ENCODE data around the gene EIF4G3. TPM values are rescaled to one million over a fixed set of nuclear protein-coding genes. Genes with fewer than 3 reads are reported as not detected.
"Not testable (repeated sequence)": the region's sequence is repeated elsewhere in the genome, so short reads cannot be mapped to it uniquely, and the experiment has no call there.

EIF4G3 gene
- total RNA-seq, 1 experiment from 2014 or later: 55.4 TPM

GRCh38 chr1:20793236-20793635 lies 383.5 kb downstream of the EIF4G3 start:
- intact Hi-C loops (cut with micrococcal nuclease; ENCODE audit: unreplicated experiment): no loop called here
- TF ChIP-seq, protein P1, sequence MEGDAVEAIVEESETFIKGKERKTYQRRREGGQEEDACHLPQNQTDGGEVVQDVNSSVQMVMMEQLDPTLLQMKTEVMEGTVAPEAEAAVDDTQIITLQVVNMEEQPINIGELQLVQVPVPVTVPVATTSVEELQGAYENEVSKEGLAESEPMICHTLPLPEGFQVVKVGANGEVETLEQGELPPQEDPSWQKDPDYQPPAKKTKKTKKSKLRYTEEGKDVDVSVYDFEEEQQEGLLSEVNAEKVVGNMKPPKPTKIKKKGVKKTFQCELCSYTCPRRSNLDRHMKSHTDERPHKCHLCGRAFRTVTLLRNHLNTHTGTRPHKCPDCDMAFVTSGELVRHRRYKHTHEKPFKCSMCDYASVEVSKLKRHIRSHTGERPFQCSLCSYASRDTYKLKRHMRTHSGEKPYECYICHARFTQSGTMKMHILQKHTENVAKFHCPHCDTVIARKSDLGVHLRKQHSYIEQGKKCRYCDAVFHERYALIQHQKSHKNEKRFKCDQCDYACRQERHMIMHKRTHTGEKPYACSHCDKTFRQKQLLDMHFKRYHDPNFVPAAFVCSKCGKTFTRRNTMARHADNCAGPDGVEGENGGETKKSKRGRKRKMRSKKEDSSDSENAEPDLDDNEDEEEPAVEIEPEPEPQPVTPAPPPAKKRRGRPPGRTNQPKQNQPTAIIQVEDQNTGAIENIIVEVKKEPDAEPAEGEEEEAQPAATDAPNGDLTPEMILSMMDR (IDR thresholded peaks at IDR 0.05; ENCODE audit: insufficient read depth in 1 of 2, low read depth in 1 of 2, low read length in 1 of 2, severe bottlenecking in 1 of 2, unreplicated experiment in 1 of 2): no peak
- Mint-ChIP-seq H3K4me1 (ENCODE audit: low read depth, unreplicated experiment) (no peaks in the 10 kb centered on the region), H3K9me3 (ENCODE audit: unreplicated experiment) (no peaks in the 10 kb centered on the region), H3K36me3 (ENCODE audit: insufficient read depth, unreplicated experiment) (no peaks in the 10 kb centered on the region), H3K27ac (ENCODE audit: unreplicated experiment) (no peak overlapping the region), H3K27me3 (ENCODE audit: insufficient read depth, unreplicated experiment) (no peaks in the 10 kb centered on the region), H3K4me3 (ENCODE audit: unreplicated experiment) (no peak overlapping the region)
- H3K9me3 ChIP-seq: no peaks in the 10 kb centered on the region
- H3K36me3 ChIP-seq (ENCODE audit: control insufficient read depth, insufficient read depth, low read length): no peaks in the 10 kb centered on the region
- peaks cover 4% of the 10 kb centered on the region; the same call in 1 of the 2 replicates for H3K4me1 ChIP-seq
- ChIA-PET POLR2A (no interaction called here), CTCF (no interaction called here)
- no TSS peak for BruUV-seq (replicated peaks)
- no peak for DNase-seq
- H3K4me3 ChIP-seq (ENCODE audit: low read depth, low read length): no peak overlapping the region
- H3K27me3 ChIP-seq (replicated peaks; ENCODE audit: control insufficient read depth, insufficient read depth, low read length): no peaks in the 10 kb centered on the region

DNA sequence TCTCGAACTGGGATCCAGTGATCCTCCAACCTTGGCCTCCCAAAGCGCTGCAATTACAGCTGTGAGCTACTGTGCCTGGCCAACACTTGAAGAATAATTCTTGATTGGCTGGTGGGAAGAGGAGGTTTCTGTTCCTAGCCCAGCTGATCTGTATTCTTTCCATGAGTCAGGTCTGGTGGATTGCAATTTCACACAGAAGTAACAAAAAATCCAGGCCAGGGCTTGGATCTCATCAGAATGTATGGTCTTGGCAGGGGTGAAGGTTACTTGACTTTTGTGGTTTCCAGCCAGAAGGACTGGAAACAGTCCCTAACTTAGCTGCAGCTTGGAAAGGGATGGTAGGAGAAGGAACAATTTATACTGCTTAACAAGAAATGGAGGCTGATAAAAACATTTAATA lies 384.5 kb downstream of the EIF4G3 start:
- Histone ChIP-seq H3K4me1 (peaks cover 5% of the 10 kb centered on the region; the same call in 1 of the 2 replicates), H3K36me3 (ENCODE audit: control insufficient read depth, insufficient read depth, low read length) (no peaks in the 10 kb centered on the region), H3K27me3 (replicated peaks; ENCODE audit: control insufficient read depth, insufficient read depth, low read length) (no peaks in the 10 kb centered on the region), H3K9me3 (no peaks in the 10 kb centered on the region), H3K4me3 (ENCODE audit: low read depth, low read length) (no peak overlapping the region)
- Mint-ChIP-seq H3K4me1 (ENCODE audit: low read depth, unreplicated experiment) (no peaks in the 10 kb centered on the region), H3K27ac (ENCODE audit: unreplicated experiment) (no peak overlapping the region), H3K9me3 (ENCODE audit: unreplicated experiment) (no peaks in the 10 kb centered on the region), H3K27me3 (ENCODE audit: insufficient read depth, unreplicated experiment) (no peaks in the 10 kb centered on the region), H3K4me3 (ENCODE audit: unreplicated experiment) (no peak overlapping the region), H3K36me3 (ENCODE audit: insufficient read depth, unreplicated experiment) (peaks cover 5% of the 10 kb centered on the region)
- intact Hi-C loops (cut with micrococcal nuclease; ENCODE audit: unreplicated experiment): no loop called here
- DNase-seq: no peak
- POLR2A ChIA-PET: no interaction called here
- TF ChIP-seq, protein P1 (IDR thresholded peaks at IDR 0.05; ENCODE audit: insufficient read depth in 1 of 2, low read depth in 1 of 2, low read length in 1 of 2, severe bottlenecking in 1 of 2, unreplicated experiment in 1 of 2): no peak
- BruUV-seq (replicated peaks): no TSS peak
- CTCF ChIA-PET: no interaction called here

DNA sequence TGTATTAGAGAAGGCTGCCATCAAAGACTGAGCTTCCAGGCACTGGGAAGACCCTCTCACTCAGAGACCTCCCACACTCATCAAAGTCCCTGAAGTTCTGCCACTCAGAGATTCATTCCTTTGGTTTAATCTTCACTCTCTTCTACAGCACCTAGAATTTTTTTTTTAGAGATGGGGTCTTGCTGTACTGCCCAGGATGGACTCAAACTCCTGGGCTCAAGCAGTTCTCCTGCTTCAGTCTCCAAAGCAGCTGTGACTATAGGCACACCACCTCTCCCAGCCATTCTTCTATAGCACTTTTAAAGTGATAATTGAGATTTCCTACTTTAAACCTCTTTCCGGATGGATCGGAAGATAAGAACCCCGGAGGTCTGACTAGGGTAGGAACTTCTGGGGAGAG lies 385.9 kb downstream of the EIF4G3 start:
- H3K27me3 ChIP-seq (replicated peaks; ENCODE audit: control insufficient read depth, insufficient read depth, low read length): no peaks in the 10 kb centered on the region
- Mint-ChIP-seq H3K4me1 (ENCODE audit: low read depth, unreplicated experiment) (no peaks in the 10 kb centered on the region), H3K27ac (ENCODE audit: unreplicated experiment) (no peak overlapping the region), H3K27me3 (ENCODE audit: insufficient read depth, unreplicated experiment) (no peaks in the 10 kb centered on the region), H3K36me3 (ENCODE audit: insufficient read depth, unreplicated experiment) (peaks cover 17% of the 10 kb centered on the region), H3K4me3 (ENCODE audit: unreplicated experiment) (no peak overlapping the region), H3K9me3 (ENCODE audit: unreplicated experiment) (no peaks in the 10 kb centered on the region)
- ChIA-PET CTCF (interaction anchor here (0.5 kb wide), 1 partner anchor 600 kb away, joined by 4 read pairs; no protein-coding TSS in a partner anchor), POLR2A (no interaction called here)
- no TSS peak for BruUV-seq (replicated peaks)
- TF ChIP-seq, protein P1 (IDR thresholded peaks at IDR 0.05; ENCODE audit: insufficient read depth in 1 of 2, low read depth in 1 of 2, low read length in 1 of 2, severe bottlenecking in 1 of 2, unreplicated experiment in 1 of 2): no peak
- no peak for DNase-seq
- no peaks in the 10 kb centered on the region for H3K9me3 ChIP-seq
- no peak overlapping the region for H3K4me3 ChIP-seq (ENCODE audit: low read depth, low read length)
- H3K36me3 ChIP-seq (ENCODE audit: control insufficient read depth, insufficient read depth, low read length): no peaks in the 10 kb centered on the region
- H3K4me1 ChIP-seq: peaks cover 5% of the 10 kb centered on the region; the same call in 1 of the 2 replicates
- intact Hi-C loops (cut with micrococcal nuclease; ENCODE audit: unreplicated experiment): no loop called here

DNA sequence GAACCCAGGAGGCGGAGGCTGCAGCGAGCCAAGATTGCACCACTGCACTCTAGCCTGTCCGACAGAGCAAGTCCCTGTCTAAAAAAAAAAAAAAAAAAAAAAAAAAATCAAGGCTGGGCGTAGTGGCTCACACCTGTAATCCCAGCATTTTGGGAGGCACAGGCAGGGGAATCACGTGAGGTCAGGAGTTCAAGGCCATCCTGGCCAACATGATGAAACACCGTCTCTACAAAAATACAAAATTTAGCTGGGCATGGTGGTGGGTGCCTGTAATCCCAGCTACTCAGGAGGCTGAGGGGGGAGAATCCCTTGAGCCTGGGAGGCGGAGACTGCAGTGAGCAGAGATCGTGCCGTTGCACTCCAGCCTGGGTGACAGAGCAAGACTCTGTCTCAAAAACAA lies 387.1 kb downstream of the EIF4G3 start:
- not testable (repeated sequence) for H3K4me3 Mint-ChIP-seq (ENCODE audit: unreplicated experiment)
- H3K36me3 Mint-ChIP-seq (ENCODE audit: insufficient read depth, unreplicated experiment): peaks cover 26% of the 10 kb centered on the region

More for the DNA sequence above, 387.1 kb downstream of the EIF4G3 start:
- H3K27ac Mint-ChIP-seq (ENCODE audit: unreplicated experiment); DNase-seq; H3K4me3 ChIP-seq (ENCODE audit: low read depth, low read length); H3K27me3 Mint-ChIP-seq (ENCODE audit: insufficient read depth, unreplicated experiment); H3K4me1 ChIP-seq; BruUV-seq (replicated peaks); H3K27me3 ChIP-seq (replicated peaks; ENCODE audit: control insufficient read depth, insufficient read depth, low read length); H3K9me3 ChIP-seq; H3K36me3 ChIP-seq (ENCODE audit: control insufficient read depth, insufficient read depth, low read length); CTCF ChIA-PET; POLR2A ChIA-PET; H3K9me3 Mint-ChIP-seq (ENCODE audit: unreplicated experiment); H3K4me1 Mint-ChIP-seq (ENCODE audit: low read depth, unreplicated experiment): not testable (repeated sequence)
- intact Hi-C loops (cut with micrococcal nuclease; ENCODE audit: unreplicated experiment): loop anchor here (10.0 kb wide), 3 partner anchors 55 to 385 kb away; partner anchors contain the start of gene EIF4G3
